DOHH2 (cell line): ENCODE data around the gene IRF2BPL.

Experiments used
- H3F3A ChIP-seq: fragments of 200-600 bp; sonication (generic), shearing (Covaris generic); 2 replicates; pipeline ENCODE4 v1.6.0; 2016; ENCODE audit warnings: antibody characterized with exemption, mild to moderate bottlenecking; ENCODE audit not compliant: control insufficient read depth, insufficient read depth
- H3K27ac ChIP-seq: fragments of 200-600 bp; sonication (generic); 2 replicates; pipeline ENCODE4 v1.5.1; 2014; ENCODE audit warnings: low read depth, mild to moderate bottlenecking, low read length, moderate library complexity
- H3K27me3 ChIP-seq: fragments of 200-600 bp; sonication (generic); 2 replicates; pipeline ENCODE4 v1.6.1; 2014; ENCODE audit warnings: mild to moderate bottlenecking, low read length, mixed read lengths; ENCODE audit not compliant: control insufficient read depth
- H3K36me3 ChIP-seq: fragments of 200-600 bp; sonication (generic); 2 replicates; pipeline ENCODE4 v1.6.1; 2014; ENCODE audit warnings: mild to moderate bottlenecking, low read length, moderate library complexity, mixed read lengths; ENCODE audit not compliant: control insufficient read depth
- H3K4me1 ChIP-seq: fragments of 200-600 bp; sonication (generic); 2 replicates; pipeline ENCODE4 v1.6.1; 2014; ENCODE audit warnings: mild to moderate bottlenecking, low read length, mixed read lengths; ENCODE audit not compliant: control insufficient read depth
- H3K4me2 ChIP-seq: fragments of 200-600 bp; sonication (generic); 2 replicates; pipeline ENCODE4 v1.6.0; 2014; ENCODE audit warnings: mild to moderate bottlenecking, low read length, moderate library complexity
- H3K4me3 ChIP-seq: fragments of 200-600 bp; sonication (generic); 2 replicates; pipeline ENCODE4 v1.5.1; 2014; ENCODE audit warnings: mild to moderate bottlenecking, low read length, mixed read lengths
- H3K79me2 ChIP-seq: fragments of 200-600 bp; sonication (generic); 2 replicates; pipeline ENCODE4 v1.6.1; 2014; ENCODE audit warnings: mild to moderate bottlenecking, low read length, mixed read lengths; ENCODE audit not compliant: control insufficient read depth
- H3K9me2 ChIP-seq: fragments of 200-600 bp; sonication (generic); replicated peaks from 2 replicates; pipeline ENCODE4 v1.6.1; 2014; ENCODE audit warnings: mild to moderate bottlenecking, low read length, mixed read lengths; ENCODE audit not compliant: control insufficient read depth
- H3K9me3 ChIP-seq: fragments of 200-600 bp; sonication (generic); 2 replicates; pipeline ENCODE4 v1.6.1; 2014; ENCODE audit warnings: antibody characterized with exemption, low read length, mixed read lengths; ENCODE audit not compliant: control insufficient read depth, insufficient read depth
- H4K20me1 ChIP-seq: fragments of 200-600 bp; sonication (generic); 2 replicates; pipeline ENCODE4 v1.6.0; 2014; ENCODE audit warnings: low read depth, mild to moderate bottlenecking, antibody characterized with exemption, low read length, moderate library complexity; ENCODE audit not compliant: control insufficient read depth, insufficient read depth
- EZH2phosphoT487 ChIP-seq: fragments of 200-600 bp; sonication (generic); IDR thresholded peaks from 2 replicates; pipeline ENCODE4 v1.6.1; 2017; ENCODE audit warnings: borderline replicate concordance, mild to moderate bottlenecking, antibody characterized with exemption, low read length, moderate library complexity, mixed read lengths
- TF ChIP-seq, protein P1 (sequence below): fragments of 200-600 bp; sonication (generic); IDR thresholded peaks from one replicate; pipeline ENCODE4 v1.5.1; 2014; ENCODE audit warnings: antibody characterized with exemption, mild to moderate bottlenecking, low read depth, low read length; ENCODE audit not compliant: poor library complexity, severe bottlenecking

The IRF2BPL gene

DNA sequence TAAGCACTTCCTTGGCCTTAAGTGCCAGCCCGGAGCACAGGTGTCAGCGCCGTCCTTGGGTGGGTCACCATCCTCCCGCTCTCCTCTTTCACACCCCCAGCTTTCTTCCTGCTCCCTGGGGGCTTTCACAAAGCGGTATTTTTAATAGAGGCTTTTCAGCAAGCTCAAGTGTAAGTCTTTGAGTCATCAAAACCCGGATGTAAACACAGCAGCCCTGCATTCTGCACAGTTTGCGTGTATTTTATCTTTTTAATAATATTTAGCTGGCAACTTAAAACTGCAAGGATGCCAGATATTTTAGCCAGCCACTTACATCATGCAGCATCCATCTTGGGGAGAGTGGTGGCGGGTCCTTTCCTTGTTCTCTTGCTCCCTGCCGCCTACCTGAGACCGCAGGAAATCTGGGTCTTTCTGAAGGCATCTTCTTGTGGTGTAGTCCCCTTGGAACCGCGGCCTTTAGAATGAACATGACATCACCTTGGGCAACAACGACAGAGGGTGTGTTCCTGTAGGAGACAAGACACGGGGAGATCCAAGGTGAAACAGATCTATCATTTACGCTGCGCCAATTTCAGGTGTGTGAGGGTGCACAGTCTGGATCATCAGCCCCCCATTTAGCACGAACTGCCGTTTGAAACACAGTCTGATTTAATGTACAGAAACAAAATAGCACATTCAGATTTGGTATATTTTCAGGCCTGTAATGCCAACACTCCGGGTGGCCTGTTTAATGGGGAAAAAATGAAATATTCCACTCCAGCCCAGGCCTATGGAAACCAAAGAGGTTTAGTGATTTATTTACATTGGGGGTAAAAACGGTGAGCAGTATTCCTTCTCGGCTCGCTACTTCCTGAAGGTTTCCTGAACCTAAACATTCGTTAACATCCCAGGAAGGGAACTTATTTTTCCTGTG lies 12.5 kb upstream of the IRF2BPL start:
- no peaks in the 10 kb centered on the region for H4K20me1 ChIP-seq
- peak overlapping the region; percentile 94 for H3K27ac ChIP-seq
- H3K4me2 ChIP-seq, result peak overlapping the region; percentile 99
- no peaks in the 10 kb centered on the region for H3K79me2 ChIP-seq
- no peaks in the 10 kb centered on the region for H3K9me3 ChIP-seq
- H3K27me3 ChIP-seq, result peaks cover 13% of the 10 kb centered on the region
- H3K36me3 ChIP-seq, result no peaks in the 10 kb centered on the region
- H3K4me3 ChIP-seq, result peak overlapping the region; percentile 80
- H3K9me2 ChIP-seq, result no peaks in the 10 kb centered on the region
- H3F3A ChIP-seq, result peaks cover 21% of the 10 kb centered on the region
- peaks cover 66% of the 10 kb centered on the region for H3K4me1 ChIP-seq
- TF ChIP-seq, protein P1, sequence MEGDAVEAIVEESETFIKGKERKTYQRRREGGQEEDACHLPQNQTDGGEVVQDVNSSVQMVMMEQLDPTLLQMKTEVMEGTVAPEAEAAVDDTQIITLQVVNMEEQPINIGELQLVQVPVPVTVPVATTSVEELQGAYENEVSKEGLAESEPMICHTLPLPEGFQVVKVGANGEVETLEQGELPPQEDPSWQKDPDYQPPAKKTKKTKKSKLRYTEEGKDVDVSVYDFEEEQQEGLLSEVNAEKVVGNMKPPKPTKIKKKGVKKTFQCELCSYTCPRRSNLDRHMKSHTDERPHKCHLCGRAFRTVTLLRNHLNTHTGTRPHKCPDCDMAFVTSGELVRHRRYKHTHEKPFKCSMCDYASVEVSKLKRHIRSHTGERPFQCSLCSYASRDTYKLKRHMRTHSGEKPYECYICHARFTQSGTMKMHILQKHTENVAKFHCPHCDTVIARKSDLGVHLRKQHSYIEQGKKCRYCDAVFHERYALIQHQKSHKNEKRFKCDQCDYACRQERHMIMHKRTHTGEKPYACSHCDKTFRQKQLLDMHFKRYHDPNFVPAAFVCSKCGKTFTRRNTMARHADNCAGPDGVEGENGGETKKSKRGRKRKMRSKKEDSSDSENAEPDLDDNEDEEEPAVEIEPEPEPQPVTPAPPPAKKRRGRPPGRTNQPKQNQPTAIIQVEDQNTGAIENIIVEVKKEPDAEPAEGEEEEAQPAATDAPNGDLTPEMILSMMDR, result no peak
- TF ChIP-seq EZH2phosphoT487, result no peak

DNA sequence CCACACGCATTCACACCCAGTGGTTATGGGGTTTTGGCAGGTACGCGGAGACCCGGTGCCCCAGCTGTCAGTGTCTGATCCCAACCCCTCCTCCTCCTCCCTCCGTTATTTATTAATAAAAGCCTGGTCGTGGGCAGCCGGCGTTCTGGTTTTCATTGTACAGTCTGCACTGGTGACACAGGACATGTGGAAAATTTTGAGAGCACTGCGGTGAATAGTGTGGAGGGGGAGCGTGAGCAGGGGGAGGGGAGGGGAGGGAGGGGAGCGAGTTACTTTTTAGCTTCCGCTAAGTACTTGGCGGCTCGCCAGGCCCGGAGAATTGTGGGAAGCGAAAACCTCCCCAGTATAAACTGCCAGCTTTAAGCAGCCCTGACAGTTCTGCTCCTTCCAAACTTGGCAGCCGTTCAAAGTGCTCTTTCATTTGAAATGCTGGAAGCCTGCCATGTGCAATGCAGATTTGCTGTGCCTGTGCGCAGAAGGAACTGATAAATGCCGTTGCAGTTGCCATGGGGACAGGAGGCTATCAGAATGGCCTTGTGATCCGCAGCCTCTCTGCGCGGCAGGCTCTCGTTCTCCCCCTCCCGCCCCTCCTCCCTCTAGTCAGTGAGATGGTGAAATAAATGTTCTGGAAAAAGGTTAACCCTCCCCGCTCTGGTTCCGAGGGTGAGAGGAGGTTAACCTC lies 11.7 kb upstream of the IRF2BPL start:
- Histone ChIP-seq H3K9me2 (no peaks in the 10 kb centered on the region), H3F3A (peaks cover 21% of the 10 kb centered on the region), H3K4me3 (peak overlapping the region; percentile 80), H3K27ac (peak overlapping the region; percentile 94), H3K27me3 (peaks cover 6% of the 10 kb centered on the region), H3K4me2 (peak overlapping the region; percentile 99), H3K9me3 (no peaks in the 10 kb centered on the region), H3K4me1 (peaks cover 66% of the 10 kb centered on the region), H3K36me3 (no peaks in the 10 kb centered on the region), H4K20me1 (no peaks in the 10 kb centered on the region), H3K79me2 (no peaks in the 10 kb centered on the region)
- TF ChIP-seq, protein P1, result no peak
- TF ChIP-seq EZH2phosphoT487, result no peak

DNA sequence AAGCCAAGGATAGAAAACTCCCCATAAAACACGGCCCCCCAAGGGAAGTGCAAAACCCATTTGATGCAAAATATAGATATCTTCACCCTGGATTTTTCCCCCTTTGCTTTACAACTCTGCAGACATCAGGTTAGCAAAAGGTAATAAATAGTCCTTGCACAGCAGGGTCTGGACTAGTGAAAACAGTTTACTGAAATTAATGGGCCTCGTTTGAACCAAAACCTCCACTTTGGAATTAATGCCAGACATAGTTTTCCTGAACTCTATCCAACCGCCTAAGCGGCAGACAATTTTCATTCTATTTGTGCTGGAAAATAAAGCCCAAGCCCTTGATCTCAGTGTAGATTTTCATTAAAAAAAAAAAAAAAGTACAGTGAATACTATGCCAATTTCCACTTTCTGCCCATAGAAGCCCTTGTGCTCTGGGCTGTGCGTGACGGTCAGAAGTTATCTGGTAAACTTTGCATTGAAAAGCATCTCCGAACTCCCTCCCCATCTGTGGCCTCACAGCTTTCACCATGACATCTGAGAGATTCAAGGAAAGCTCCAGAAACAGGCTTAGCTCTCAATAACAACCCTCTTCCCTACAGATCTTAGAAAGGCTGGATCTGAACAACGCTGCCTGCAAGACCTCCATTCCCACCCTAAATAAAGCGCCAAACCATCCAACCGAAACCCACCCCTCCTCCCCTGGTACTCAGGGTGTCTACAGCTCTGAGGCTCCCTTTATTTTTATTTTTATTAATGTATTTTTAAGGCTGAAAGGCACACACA lies 11.0 kb upstream of the IRF2BPL start:
- peak overlapping the region; percentile 80 for H3K4me3 ChIP-seq
- H3K4me2 ChIP-seq, result peak overlapping the region; percentile 99
- no peaks in the 10 kb centered on the region for H4K20me1 ChIP-seq
- peaks cover under 1% of the 10 kb centered on the region; the same call in 1 of the 2 replicates for H3K27me3 ChIP-seq
- H3K36me3 ChIP-seq, result no peaks in the 10 kb centered on the region
- peaks cover 21% of the 10 kb centered on the region for H3F3A ChIP-seq
- H3K9me3 ChIP-seq, result no peaks in the 10 kb centered on the region
- peak overlapping the region; percentile 94 for H3K27ac ChIP-seq
- TF ChIP-seq EZH2phosphoT487, result no peak
- TF ChIP-seq, protein P1, result no peak
- no peaks in the 10 kb centered on the region for H3K9me2 ChIP-seq
- H3K4me1 ChIP-seq, result peaks cover 69% of the 10 kb centered on the region
- peaks cover under 1% of the 10 kb centered on the region; the same call in 1 of the 2 replicates for H3K79me2 ChIP-seq
